Measurements from ENCODE around the gene M1AP. TPM values are rescaled to one million over a fixed set of nuclear protein-coding genes. Genes with fewer than 3 reads are reported as not detected.

The M1AP gene
- total RNA-seq, 1 experiment from 2014 or later, result 7.6 TPM

- no peak overlapping the region for H3K9ac ChIP-seq (ENCODE audit: extremely low read depth, insufficient read length, low read length)
- WGBS (ENCODE audit: extremely low coverage, insufficient read length, low lambda C conversion rate), result no CpG with 5 or more reads among the region's 7 CpGs
- no peak overlapping the region for H3K18ac ChIP-seq (ENCODE audit: insufficient read length, low read depth, low read length)
- no peak overlapping the region for H3K14ac ChIP-seq (ENCODE audit: insufficient read depth, low read length)
- no peak overlapping the region for H3K4me2 ChIP-seq (ENCODE audit: insufficient read depth, insufficient read length, low read length)
- no peak overlapping the region for H3K56ac ChIP-seq (ENCODE audit: insufficient read length, low read depth, low read length)
- H3K79me2 ChIP-seq (ENCODE audit: insufficient read depth, low read length), result no peaks in the 10 kb centered on the region; the same call in 1 of the 2 replicates
- no peak overlapping the region for H3K27ac ChIP-seq (ENCODE audit: insufficient read length, low read depth, low read length)
- H3K4ac ChIP-seq (ENCODE audit: low read depth, low read length), result no peak overlapping the region
- no peak for DNase-seq
- H3K4me1 ChIP-seq (ENCODE audit: insufficient read depth, low read length), result no peaks in the 10 kb centered on the region
- no peak overlapping the region for H2BK20ac ChIP-seq (ENCODE audit: low read depth, low read length, poor library complexity, severe bottlenecking)
- Mint-ChIP-seq H3K27me3 (ENCODE audit: low read depth) (no peaks in the 10 kb centered on the region), H3K27ac (peak overlapping the region in 1 of 3 experiments; percentile 11; a peak in 1 of 7 replicates), H3K9me3 (no peaks in the 10 kb centered on the region), H3K36me3 (ENCODE audit: insufficient read depth in 1 of 3, low read depth in 3 of 3) (peaks cover 0 to 8% (median 0%) of the 10 kb centered on the region in 3 experiments; a peak in 3 of 7 replicates), H3K4me1 (no peaks in the 10 kb centered on the region), H3K4me3 (no peak overlapping the region)
- no peaks in the 10 kb centered on the region for H4K20me1 ChIP-seq (ENCODE audit: control insufficient read depth, insufficient read depth, insufficient read length)
- H2AK5ac ChIP-seq (ENCODE audit: insufficient read length, low read length), result no peak overlapping the region
- H2BK120ac ChIP-seq (ENCODE audit: low read depth, low read length, poor library complexity, severe bottlenecking), result no peak overlapping the region
- TF ChIP-seq CTCF (conservative IDR thresholded peaks at IDR 0.05), result no peak
- H3K27me3 ChIP-seq (ENCODE audit: insufficient read depth, low read length), result no peaks in the 10 kb centered on the region
- no peak overlapping the region for H2BK12ac ChIP-seq (ENCODE audit: insufficient read length, low read depth, low read length)
- H4K8ac ChIP-seq (replicated peaks; ENCODE audit: insufficient read length, low read depth, low read length), result no peak overlapping the region
- H4K5ac ChIP-seq (ENCODE audit: insufficient read length, low read depth, low read length), result no peak overlapping the region
- H3K23ac ChIP-seq (ENCODE audit: insufficient read length, low read depth, low read length), result no peak overlapping the region
- no peaks in the 10 kb centered on the region for H3K9me3 ChIP-seq (ENCODE audit: control insufficient read depth, low read depth, low read length)
- H3K79me1 ChIP-seq (ENCODE audit: insufficient read depth, low read depth, low read length, poor library complexity, severe bottlenecking), result no peaks in the 10 kb centered on the region
- H2BK15ac ChIP-seq (ENCODE audit: low read depth, low read length), result no peak overlapping the region
- no peak overlapping the region for H3T11ph ChIP-seq (ENCODE audit: low read length)
- no peak overlapping the region for H2BK5ac ChIP-seq (ENCODE audit: insufficient read length, low read length)
- H2AFZ ChIP-seq (ENCODE audit: low read length), result no peak overlapping the region
- H3K23me2 ChIP-seq (ENCODE audit: insufficient read length, low read depth, low read length, poor library complexity, severe bottlenecking), result no peaks in the 10 kb centered on the region
- H4K91ac ChIP-seq (ENCODE audit: insufficient read length, low read depth, low read length), result no peak overlapping the region
These were observed 25.8 kb upstream of the M1AP start for GRCh38 chr2:74673826-74674528.
